ENCODE results near the gene CXCL12. TPM values are rescaled to one million over a fixed set of nuclear protein-coding genes. Genes with fewer than 3 reads are reported as not detected.

The CXCL12 gene
- total and polyA plus RNA-seq, 5 donors, result 102 to 154 (median 114) TPM

DNA sequence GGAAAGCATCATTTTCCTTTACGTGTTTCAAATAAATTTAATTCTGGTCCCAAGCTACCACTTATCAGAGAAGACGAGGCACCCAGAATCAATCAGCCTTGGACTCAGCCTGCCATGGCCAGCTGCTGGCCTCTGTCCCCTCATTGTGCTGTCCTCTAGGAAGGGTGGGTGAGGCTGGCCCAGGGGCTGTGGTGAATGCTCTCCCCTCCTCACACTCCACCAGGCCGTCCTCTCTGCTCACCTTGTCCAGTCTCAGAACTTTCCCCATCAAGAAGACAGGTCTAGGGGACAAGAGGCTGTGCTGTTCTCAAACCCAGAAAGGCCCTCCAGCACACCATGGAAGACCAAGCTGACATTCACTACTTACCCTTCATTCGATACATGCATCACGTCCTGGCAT, 36.4 kb downstream of the CXCL12 start:
- intact Hi-C loops (cut with DNase I), result no loop called here
- Histone ChIP-seq H3K4me3 (ENCODE audit: low read length) (no peak overlapping the region), H3K27ac (ENCODE audit: low read length) (no peak overlapping the region), H3K4me1 (ENCODE audit: control insufficient read depth, insufficient read depth, low read length) (no peaks in the 10 kb centered on the region), H3K27me3 (ENCODE audit: control insufficient read depth, insufficient read depth) (no peaks in the 10 kb centered on the region), H3K9me3 (ENCODE audit: control insufficient read depth, low read length) (no peaks in the 10 kb centered on the region)
- DNase-seq, result no peak
- no peak for ATAC-seq
- 93% methylated on average over 5 of the region's 5 CpGs for WGBS

DNA sequence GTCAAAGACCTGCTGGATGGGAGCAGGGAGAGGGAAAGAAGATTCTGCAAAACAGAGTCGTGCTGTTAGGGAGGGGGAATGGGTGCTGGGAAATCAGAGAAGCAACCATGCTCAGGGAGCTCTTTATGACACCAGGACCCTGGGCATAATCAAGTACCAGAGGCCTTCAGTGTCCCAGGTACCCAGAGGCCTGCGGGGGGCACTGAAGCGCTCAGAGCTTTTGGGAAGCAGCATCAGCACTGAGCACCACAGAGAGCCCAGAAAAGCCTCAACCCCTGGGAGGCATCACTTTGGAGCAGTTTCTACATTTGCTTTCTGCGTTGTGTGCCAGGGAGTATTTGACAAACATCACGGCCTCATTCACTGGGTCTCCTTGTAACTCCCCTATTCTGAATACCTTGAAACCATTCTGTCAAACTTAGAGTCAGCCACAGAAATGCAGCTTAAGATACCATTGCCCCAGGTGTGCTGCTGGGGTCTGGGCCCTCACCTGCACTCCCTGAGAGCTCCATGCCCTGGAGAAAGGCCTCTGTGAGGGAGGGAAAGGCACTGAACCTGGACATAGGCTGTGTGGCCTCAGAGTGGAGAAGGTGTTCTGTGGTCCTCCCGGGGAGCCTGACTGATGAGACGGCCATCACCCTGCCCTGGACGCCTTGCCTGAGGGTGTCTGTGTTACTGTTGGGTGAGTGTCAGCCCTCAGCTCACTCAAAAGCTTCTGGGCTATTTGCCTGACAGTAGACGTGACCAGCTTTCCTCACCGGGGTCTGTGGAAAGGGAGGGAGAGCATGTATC, 37.1 kb downstream of the CXCL12 start:
- intact Hi-C loops (cut with DNase I), result no loop called here
- DNase-seq, result no peak
- no peak overlapping the region for H3K27ac ChIP-seq (ENCODE audit: low read length)
- WGBS, result 90% methylated on average over 10 of the region's 10 CpGs
- no peak overlapping the region for H3K4me3 ChIP-seq (ENCODE audit: low read length)
- ATAC-seq, result no peak
- H3K27me3 ChIP-seq (ENCODE audit: control insufficient read depth, insufficient read depth), result no peaks in the 10 kb centered on the region
- no peaks in the 10 kb centered on the region for H3K4me1 ChIP-seq (ENCODE audit: control insufficient read depth, insufficient read depth, low read length)
- no peaks in the 10 kb centered on the region for H3K9me3 ChIP-seq (ENCODE audit: control insufficient read depth, low read length)

DNA sequence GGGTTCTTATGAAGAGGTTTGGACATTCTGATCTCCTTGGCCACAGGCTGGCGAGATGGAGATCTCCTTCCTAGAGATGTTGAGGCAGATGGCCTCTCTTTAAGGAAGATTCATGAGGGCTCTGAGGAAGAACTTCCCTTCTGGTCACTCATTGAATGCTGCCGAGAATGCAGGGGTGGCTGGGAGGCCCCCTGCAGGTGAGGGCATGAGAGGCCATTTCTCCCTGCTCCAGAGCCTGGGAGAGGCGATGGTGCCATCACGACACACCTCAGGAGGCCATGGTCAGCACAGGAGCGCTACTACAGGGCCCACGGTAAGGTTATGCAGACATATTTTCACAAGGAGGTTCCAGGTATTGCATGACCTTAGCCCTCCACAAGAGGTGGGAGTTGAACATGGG, 40.2 kb downstream of the CXCL12 start:
- Histone ChIP-seq H3K4me3 (ENCODE audit: low read length) (no peak overlapping the region), H3K9me3 (ENCODE audit: control insufficient read depth, low read length) (no peaks in the 10 kb centered on the region), H3K27ac (ENCODE audit: low read length) (no peak overlapping the region), H3K27me3 (ENCODE audit: control insufficient read depth, insufficient read depth) (no peaks in the 10 kb centered on the region), H3K4me1 (ENCODE audit: control insufficient read depth, insufficient read depth, low read length) (no peaks in the 10 kb centered on the region)
- intact Hi-C loops (cut with DNase I), result no loop called here
- WGBS, result 81% methylated on average over 6 of the region's 6 CpGs
- DNase-seq (no peak), ATAC-seq (no peak)

DNA sequence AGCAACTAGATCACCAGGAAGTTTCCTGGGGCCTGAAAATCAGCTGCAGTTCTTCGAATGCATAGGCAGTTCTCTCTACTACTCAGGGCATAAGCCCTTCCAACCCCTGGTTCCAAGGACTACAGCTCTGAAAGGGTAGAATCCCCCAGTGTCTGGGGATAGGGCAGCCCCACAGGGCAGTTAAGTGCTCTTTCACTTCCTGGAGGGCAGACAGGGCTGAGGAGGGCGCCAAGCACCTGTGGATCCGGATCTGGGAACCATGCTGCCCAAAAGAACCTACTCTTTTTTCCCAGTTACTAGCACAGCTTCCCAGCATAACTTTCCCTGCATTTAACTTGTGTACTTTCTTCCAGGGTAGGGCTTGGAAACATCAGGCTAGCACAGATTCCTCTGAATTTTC, 41.1 kb downstream of the CXCL12 start:
- ATAC-seq (no peak), DNase-seq (no peak)
- Histone ChIP-seq H3K9me3 (ENCODE audit: control insufficient read depth, low read length) (no peaks in the 10 kb centered on the region), H3K4me3 (ENCODE audit: low read length) (no peak overlapping the region), H3K4me1 (ENCODE audit: control insufficient read depth, insufficient read depth, low read length) (no peaks in the 10 kb centered on the region), H3K27ac (ENCODE audit: low read length) (no peak overlapping the region), H3K27me3 (ENCODE audit: control insufficient read depth, insufficient read depth) (no peaks in the 10 kb centered on the region)
- intact Hi-C loops (cut with DNase I), result no loop called here
- WGBS, result 84% methylated on average over 3 of the region's 3 CpGs

DNA sequence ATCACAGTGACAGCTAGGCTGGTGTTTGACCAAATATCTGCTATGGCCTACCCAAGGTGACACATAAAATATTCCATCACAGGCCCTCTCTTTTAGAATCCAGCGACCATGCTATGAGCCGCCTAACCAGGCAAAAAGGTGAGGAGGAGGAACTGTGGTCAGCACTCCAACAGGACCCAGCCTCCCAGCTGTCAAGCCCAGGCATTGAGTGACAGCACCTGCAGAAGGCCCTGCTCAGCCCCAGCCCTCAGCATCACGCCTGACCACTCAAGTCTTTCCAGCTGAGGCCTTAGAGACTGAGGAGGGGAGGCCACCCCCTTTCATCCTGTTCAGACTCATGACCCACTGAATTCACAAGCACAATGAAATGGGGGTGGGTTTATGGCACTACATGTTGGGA, 43.0 kb downstream of the CXCL12 start:
- H3K27ac ChIP-seq (ENCODE audit: low read length), result no peak overlapping the region
- no peak for DNase-seq
- no peak overlapping the region for H3K4me3 ChIP-seq (ENCODE audit: low read length)
- intact Hi-C loops (cut with DNase I), result no loop called here
- no peak for ATAC-seq
- no peaks in the 10 kb centered on the region for H3K27me3 ChIP-seq (ENCODE audit: control insufficient read depth, insufficient read depth)
- no peaks in the 10 kb centered on the region for H3K4me1 ChIP-seq (ENCODE audit: control insufficient read depth, insufficient read depth, low read length)
- WGBS, result 90% methylated on average over 3 of the region's 3 CpGs
- no peaks in the 10 kb centered on the region for H3K9me3 ChIP-seq (ENCODE audit: control insufficient read depth, low read length)

DNA sequence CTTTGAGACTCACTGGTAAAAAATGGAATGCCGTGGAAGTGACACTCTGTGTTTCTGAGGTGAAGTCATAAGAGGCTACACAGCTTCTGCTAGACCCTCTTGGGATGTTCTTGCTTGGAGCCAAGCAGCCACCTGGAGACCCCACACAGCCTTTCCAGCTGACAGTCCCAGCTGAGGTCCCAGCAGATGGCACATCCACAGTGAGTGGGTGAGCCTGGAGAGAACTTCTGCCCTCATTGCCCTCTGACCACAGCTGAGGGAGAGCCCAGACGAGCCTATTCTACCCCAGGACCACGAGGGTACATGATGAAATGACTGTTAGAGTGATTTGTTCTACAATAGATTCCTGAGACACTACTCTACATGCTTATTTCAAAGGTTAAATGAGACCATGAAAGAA, 44.3 kb downstream of the CXCL12 start:
- H3K27ac ChIP-seq (ENCODE audit: low read length), result no peak overlapping the region
- H3K9me3 ChIP-seq (ENCODE audit: control insufficient read depth, low read length), result no peaks in the 10 kb centered on the region
- 76% methylated on average over 3 of the region's 3 CpGs for WGBS
- no peaks in the 10 kb centered on the region for H3K4me1 ChIP-seq (ENCODE audit: control insufficient read depth, insufficient read depth, low read length)
- H3K4me3 ChIP-seq (ENCODE audit: low read length), result no peak overlapping the region
- H3K27me3 ChIP-seq (ENCODE audit: control insufficient read depth, insufficient read depth), result no peaks in the 10 kb centered on the region
- DNase-seq, result no peak
- ATAC-seq, result no peak
- intact Hi-C loops (cut with DNase I), result no loop called here

DNA sequence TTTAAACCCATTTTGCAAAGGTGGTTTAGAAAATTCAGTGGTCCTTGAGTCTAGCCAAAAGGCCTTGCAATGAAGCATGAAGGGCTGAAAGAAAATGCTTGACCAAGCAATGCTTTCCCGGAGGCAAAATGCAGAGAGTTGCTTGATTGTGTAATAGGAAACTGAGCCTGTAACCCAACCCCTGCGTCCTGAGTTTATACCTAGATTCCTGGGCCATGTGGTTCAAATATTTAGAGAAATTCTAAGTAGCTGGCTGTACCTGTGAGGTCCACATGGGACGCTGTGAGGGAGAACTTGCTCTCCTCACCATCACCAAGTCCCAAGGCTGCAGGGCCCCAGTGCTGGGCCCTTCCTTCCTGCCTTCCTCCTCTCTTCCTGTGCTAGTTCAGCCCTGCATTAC, 45.7 kb downstream of the CXCL12 start:
- intact Hi-C loops (cut with DNase I), result no loop called here
- Histone ChIP-seq H3K27me3 (ENCODE audit: control insufficient read depth, insufficient read depth) (no peaks in the 10 kb centered on the region), H3K9me3 (ENCODE audit: control insufficient read depth, low read length) (no peaks in the 10 kb centered on the region)

DNA sequence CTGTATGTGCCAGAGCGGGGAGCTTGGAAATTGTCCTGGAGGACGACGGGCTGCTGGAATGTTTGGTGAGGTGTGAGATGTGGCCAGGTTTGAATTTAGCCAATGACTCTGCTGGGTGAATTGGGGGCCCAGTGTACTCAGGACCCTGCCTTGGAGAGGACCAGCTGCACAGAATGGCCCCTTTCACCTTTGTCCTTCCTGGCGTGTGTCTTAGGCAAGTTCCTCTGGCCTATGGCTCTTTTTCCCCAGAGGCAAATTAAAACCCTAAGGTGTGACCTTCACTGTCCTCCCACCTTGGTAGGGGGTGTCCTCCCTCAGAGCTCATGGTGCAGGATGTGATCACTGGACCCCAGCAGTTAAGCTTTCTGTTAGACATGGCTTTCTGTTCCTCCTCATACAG, 47.8 kb downstream of the CXCL12 start:
- no peak for DNase-seq
- intact Hi-C loops (cut with DNase I), result no loop called here
- Histone ChIP-seq H3K4me1 (ENCODE audit: control insufficient read depth, insufficient read depth, low read length) (no peaks in the 10 kb centered on the region), H3K27ac (ENCODE audit: low read length) (no peak overlapping the region), H3K27me3 (ENCODE audit: control insufficient read depth, insufficient read depth) (no peaks in the 10 kb centered on the region), H3K4me3 (ENCODE audit: low read length) (no peak overlapping the region), H3K9me3 (ENCODE audit: control insufficient read depth, low read length) (no peaks in the 10 kb centered on the region)
- 90% methylated on average over 4 of the region's 4 CpGs for WGBS
- ATAC-seq, result no peak

More for the DNA sequence above, 45.7 kb downstream of the CXCL12 start:
- Histone ChIP-seq H3K27ac (ENCODE audit: low read length) (no peak overlapping the region), H3K4me3 (ENCODE audit: low read length) (no peak overlapping the region), H3K4me1 (ENCODE audit: control insufficient read depth, insufficient read depth, low read length) (no peaks in the 10 kb centered on the region)
- no peak for ATAC-seq
- WGBS, result 84% methylated on average over 3 of the region's 3 CpGs
- DNase-seq, result no peak

DNA sequence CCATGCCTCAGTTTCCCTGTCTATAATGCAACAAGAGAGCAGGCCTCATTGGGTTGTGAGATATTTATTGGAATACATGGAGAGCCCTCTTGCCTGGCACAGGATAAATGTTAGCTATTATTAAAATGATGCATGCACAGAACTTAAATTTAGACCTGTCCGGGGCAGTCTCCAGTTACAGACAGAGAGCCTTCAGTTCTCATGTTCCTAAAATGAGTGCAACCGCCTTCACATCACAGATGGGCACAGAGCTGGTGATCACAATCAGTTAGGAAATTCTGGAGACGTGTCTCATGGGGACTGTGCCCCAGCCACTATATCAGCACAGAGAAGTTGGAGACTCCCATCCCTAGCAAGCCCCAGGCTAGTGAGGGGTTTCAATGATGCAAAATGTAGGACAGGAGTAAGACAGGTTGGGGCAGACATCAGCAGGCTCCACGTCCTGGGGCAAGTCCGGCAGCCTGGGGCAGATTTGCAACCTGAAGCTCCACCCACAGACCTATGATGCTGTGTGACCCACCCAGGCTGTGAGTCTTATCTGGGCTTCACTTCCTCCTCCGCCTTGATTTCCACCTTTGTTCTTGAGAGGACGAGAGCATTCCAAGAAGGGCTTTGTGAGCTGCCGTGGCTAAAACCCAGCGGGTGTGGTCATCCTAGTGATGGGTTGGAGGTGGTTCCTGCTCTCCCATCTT, 49.4 kb downstream of the CXCL12 start:
- Histone ChIP-seq H3K27ac (ENCODE audit: low read length) (no peak overlapping the region), H3K27me3 (ENCODE audit: control insufficient read depth, insufficient read depth) (no peaks in the 10 kb centered on the region), H3K4me3 (ENCODE audit: low read length) (no peak overlapping the region), H3K9me3 (ENCODE audit: control insufficient read depth, low read length) (no peaks in the 10 kb centered on the region), H3K4me1 (ENCODE audit: control insufficient read depth, insufficient read depth, low read length) (no peaks in the 10 kb centered on the region)
- ATAC-seq, result peak in 1 of 2 donors; percentile 25
- intact Hi-C loops (cut with DNase I), result no loop called here
- WGBS, result 70% methylated on average over 9 of the region's 9 CpGs
- DNase-seq, result no peak

DNA sequence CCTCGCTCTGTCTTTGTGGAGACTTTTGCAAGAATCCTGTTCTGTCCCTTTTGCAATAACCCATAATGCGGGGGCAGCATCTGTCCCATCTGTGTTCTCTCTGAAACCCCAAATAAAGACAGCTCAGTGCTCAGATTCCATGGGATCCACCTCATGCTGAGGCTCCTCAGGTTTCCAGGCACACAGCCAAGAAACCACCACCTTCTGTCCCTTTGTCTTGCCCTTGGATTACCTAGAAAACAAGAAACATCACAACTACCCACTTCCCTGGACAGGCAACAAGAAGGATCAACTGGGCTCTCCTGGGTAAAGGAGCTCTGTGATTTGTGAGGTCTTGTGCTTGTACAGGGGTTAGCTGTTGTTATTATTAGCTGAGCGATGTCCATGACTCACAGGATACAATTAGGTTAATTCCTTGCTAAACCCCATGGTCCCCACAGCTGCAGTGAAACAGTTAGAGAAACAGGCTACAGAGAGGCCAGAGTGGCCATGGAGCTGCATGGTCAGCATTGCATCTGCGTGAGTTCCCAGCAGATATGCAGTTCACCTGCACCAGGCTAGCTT, 50.2 kb downstream of the CXCL12 start:
- DNase-seq, result no peak
- Histone ChIP-seq H3K27me3 (ENCODE audit: control insufficient read depth, insufficient read depth) (no peaks in the 10 kb centered on the region), H3K9me3 (ENCODE audit: control insufficient read depth, low read length) (no peaks in the 10 kb centered on the region), H3K4me1 (ENCODE audit: control insufficient read depth, insufficient read depth, low read length) (no peaks in the 10 kb centered on the region), H3K27ac (ENCODE audit: low read length) (no peak overlapping the region), H3K4me3 (ENCODE audit: low read length) (no peak overlapping the region)
- peak in 1 of 2 donors; percentile 41 for ATAC-seq
- intact Hi-C loops (cut with DNase I), result no loop called here
- 91% methylated on average over 4 of the region's 4 CpGs for WGBS

DNA sequence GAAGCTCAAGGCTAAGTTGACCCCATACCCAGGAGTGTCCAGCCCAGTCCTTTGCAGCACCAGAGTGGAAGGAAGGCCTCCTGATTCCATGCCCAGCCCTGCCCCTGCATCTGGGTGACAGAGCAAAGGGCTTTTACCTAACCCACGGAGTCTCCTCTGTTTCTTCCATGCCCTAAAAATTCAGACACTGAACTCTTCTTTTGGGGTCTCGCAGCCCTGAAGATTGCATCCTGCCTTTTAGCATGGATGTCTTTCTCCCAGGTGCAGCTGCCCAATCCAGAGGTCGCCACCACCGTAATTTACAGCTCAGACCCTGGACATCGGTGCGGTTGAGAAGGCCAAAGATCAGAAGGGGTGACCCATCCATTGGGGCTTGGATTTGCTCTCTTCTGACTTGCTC, 50.8 kb downstream of the CXCL12 start:
- intact Hi-C loops (cut with DNase I), result no loop called here
- Histone ChIP-seq H3K27ac (ENCODE audit: low read length) (no peak overlapping the region), H3K9me3 (ENCODE audit: control insufficient read depth, low read length) (no peaks in the 10 kb centered on the region), H3K27me3 (ENCODE audit: control insufficient read depth, insufficient read depth) (no peaks in the 10 kb centered on the region), H3K4me1 (ENCODE audit: control insufficient read depth, insufficient read depth, low read length) (no peaks in the 10 kb centered on the region), H3K4me3 (ENCODE audit: low read length) (no peak overlapping the region)
- WGBS, result 99% methylated on average over 6 of the region's 6 CpGs
- no peak for DNase-seq
- ATAC-seq, result no peak
